Measurements from ENCODE around the gene POLDIP2. TPM values are rescaled to one million over a fixed set of nuclear protein-coding genes. Genes with fewer than 3 reads are reported as not detected.
A peak's percentile ranks its signal among the peaks of the same experiment; 100 is the strongest.

POLDIP2 gene
- polyA plus RNA-seq, 1 experiment: 141 TPM

DNA sequence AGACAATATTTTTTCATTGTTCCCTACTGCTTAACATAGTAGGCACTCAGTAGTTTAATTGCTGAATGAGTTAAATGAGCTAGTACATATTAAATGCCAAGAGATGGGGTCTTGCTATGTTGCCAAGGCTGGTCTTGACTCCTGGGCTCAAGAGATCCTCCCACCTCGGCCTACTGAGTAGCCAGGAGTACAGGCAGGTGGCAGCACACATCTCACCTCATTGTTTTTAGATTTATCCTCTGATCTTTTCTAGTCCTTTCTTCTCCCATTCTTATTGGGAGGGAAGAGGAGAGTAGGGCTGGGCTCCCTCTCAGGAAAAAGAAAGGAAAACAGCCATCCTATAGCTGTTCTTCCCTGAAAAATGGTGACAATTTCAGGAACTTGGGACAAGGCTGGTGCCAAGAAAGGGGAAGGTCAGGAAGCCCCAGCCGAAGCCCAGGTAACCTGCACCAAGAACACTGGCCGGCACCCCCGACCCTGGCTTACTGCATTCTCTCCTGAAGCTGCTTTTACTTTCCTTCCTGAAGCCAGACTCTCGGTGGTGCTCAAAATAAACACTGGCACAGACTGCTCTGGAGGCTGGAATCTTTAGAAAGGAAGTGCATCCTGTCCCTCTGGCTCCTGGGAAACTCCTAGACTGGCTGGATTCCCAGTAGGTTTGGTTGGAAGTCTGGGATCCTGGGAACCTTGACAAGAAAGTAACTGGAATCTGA lies 19.1 kb downstream of the POLDIP2 start:
- peaks cover 31% of the 10 kb centered on the region for H3K36me3 ChIP-seq (ENCODE audit: control insufficient read depth, insufficient read depth, low read length)
- H3K4me3 ChIP-seq (ENCODE audit: low read depth, low read length): no peak overlapping the region
- H3K27me3 ChIP-seq (ENCODE audit: control insufficient read depth, insufficient read depth, low read length): no peaks in the 10 kb centered on the region
- TF ChIP-seq, protein P1, sequence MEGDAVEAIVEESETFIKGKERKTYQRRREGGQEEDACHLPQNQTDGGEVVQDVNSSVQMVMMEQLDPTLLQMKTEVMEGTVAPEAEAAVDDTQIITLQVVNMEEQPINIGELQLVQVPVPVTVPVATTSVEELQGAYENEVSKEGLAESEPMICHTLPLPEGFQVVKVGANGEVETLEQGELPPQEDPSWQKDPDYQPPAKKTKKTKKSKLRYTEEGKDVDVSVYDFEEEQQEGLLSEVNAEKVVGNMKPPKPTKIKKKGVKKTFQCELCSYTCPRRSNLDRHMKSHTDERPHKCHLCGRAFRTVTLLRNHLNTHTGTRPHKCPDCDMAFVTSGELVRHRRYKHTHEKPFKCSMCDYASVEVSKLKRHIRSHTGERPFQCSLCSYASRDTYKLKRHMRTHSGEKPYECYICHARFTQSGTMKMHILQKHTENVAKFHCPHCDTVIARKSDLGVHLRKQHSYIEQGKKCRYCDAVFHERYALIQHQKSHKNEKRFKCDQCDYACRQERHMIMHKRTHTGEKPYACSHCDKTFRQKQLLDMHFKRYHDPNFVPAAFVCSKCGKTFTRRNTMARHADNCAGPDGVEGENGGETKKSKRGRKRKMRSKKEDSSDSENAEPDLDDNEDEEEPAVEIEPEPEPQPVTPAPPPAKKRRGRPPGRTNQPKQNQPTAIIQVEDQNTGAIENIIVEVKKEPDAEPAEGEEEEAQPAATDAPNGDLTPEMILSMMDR (IDR thresholded peaks at IDR 0.05; ENCODE audit: insufficient read depth, low read depth, low read length): no peak
- POLR2A ChIA-PET: interaction anchor here (1.4 kb wide), 1 partner anchor 9 kb away, joined by 4 read pairs; no protein-coding TSS in a partner anchor
- CTCF ChIA-PET: interaction anchor here (0.8 to 2.1 kb wide), 2 partner anchors 9 to 87 kb away, joined by 3 to 13 read pairs; no protein-coding TSS in a partner anchor
- DNase-seq (ENCODE audit: low read depth): no peak

DNA sequence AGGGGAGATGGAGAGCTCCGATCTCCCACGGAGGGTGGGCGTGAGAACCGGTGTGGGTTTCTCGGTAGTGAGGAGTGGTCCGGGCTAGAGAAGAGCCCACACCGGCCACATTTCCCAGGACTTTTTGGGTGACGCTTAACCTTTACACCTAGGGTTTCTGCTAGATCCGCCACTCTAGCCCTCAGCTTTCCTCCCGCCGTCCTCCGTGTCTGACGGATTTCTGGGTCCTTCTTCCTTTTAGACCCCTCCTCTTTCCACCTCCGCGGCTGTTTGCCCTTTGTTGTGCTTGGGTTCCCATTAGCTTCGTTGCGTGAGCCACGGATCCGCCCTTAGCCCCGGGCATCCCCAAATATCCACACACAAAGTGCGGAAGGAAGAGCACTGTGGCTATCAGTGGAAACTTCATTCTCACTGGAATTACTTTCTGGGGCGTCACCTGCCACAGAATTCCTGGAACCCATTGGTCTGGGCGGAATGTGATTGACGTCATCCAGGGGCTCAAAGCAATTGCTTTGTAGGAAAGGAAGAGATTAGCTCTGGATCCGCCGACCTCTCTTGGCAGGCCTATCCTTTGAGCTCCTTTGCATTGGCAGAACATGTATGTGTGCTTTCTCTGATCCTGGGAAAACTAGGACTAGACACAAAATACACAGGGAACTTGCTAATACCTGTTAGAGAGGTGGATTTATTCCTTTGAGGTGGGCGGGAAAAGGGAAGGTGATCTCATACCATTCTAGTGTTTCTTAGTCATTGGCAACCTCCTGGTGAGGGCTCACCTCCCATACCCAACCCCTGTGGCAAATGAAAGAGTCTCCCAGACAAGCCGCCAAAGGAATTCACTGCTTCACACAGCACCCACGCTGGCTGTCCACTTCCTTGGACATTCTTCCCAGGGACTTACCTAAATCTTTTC lies 21.1 kb downstream of the POLDIP2 start:
- POLR2A ChIA-PET: interaction anchor here (0.5 to 2.5 kb wide), 9 partner anchors 9 to 448 kb away, joined by 3 to 11 read pairs (median 5); partner anchors contain the start of gene POLDIP2
- peak overlapping the region; percentile 94 for H3K4me3 ChIP-seq (ENCODE audit: low read depth, low read length)
- H3K27me3 ChIP-seq (ENCODE audit: control insufficient read depth, insufficient read depth, low read length): no peaks in the 10 kb centered on the region
- TF ChIP-seq, protein P1 (IDR thresholded peaks at IDR 0.05; ENCODE audit: insufficient read depth, low read depth, low read length): no peak
- DNase-seq (ENCODE audit: low read depth): peak; percentile 60
- H3K36me3 ChIP-seq (ENCODE audit: control insufficient read depth, insufficient read depth, low read length): peaks cover 20% of the 10 kb centered on the region
- CTCF ChIA-PET: interaction anchor here (1.0 to 3.0 kb wide), 8 partner anchors 10 to 531 kb away, joined by 3 to 12 read pairs (median 5); no protein-coding TSS in a partner anchor

DNA sequence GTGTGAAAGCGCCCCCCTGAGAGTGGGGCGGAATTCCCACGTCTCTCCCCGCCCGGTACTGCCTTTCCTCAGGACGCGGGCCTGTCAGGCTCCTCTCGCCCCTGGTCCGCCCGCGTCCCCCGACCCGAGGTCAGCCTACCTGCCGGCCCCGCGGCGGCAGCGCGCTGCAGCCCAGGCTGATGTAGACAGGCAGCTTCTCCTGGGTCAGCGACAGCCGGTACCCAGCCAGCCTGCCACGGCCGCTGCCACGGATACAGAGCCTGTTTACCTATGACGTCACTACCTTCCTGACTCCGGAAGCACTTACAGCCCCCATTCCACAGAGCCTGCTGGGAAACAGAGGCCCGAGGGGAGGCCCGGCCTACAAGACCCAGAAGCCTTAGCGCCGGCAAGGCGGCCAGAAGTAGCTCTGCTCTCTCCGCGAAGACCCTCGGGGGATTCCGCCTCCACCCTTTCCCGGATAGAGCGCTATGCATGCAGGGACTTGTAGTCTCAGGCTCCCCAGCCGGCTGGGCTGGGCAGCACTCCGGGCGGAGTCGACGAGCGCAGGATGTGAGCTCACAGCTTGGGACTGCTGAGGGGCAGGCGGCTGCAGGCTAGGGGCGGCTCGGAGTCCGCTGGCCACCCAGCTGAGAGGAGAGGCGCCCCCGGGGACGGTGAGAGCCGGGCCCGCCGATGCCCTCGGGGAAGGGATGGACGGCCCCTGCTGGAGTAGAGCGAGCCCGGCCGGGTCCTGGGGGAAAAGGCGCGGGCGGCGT lies 21.9 kb downstream of the POLDIP2 start, which contains the start of the genes IFT20 and TNFAIP1:
IFT20 (minus strand) TSS at position 272 of the 758 bp plus-strand sequence. CDS start 3,487 bp downstream, outside the sequence.
TNFAIP1 (plus strand) TSS at position 561 of the 758 bp plus-strand sequence. CDS start 3,761 bp downstream, outside the sequence.
- CTCF ChIA-PET: interaction anchor here (1.0 to 3.0 kb wide), 8 partner anchors 9 to 530 kb away, joined by 3 to 12 read pairs (median 5); no protein-coding TSS in a partner anchor
- peaks cover 20% of the 10 kb centered on the region for H3K36me3 ChIP-seq (ENCODE audit: control insufficient read depth, insufficient read depth, low read length)
- POLR2A ChIA-PET: interaction anchor here (0.5 to 2.5 kb wide), 8 partner anchors 10 to 447 kb away, joined by 3 to 11 read pairs (median 4); partner anchors contain the start of gene POLDIP2
- peak within 1 kb of the TSS; percentile 94 for H3K4me3 ChIP-seq (ENCODE audit: low read depth, low read length)
- H3K27me3 ChIP-seq (ENCODE audit: control insufficient read depth, insufficient read depth, low read length): no peaks in the 10 kb centered on the region
- DNase-seq (ENCODE audit: low read depth): peak; percentile 99
- TF ChIP-seq, protein P1 (IDR thresholded peaks at IDR 0.05; ENCODE audit: insufficient read depth, low read depth, low read length): no peak

DNA sequence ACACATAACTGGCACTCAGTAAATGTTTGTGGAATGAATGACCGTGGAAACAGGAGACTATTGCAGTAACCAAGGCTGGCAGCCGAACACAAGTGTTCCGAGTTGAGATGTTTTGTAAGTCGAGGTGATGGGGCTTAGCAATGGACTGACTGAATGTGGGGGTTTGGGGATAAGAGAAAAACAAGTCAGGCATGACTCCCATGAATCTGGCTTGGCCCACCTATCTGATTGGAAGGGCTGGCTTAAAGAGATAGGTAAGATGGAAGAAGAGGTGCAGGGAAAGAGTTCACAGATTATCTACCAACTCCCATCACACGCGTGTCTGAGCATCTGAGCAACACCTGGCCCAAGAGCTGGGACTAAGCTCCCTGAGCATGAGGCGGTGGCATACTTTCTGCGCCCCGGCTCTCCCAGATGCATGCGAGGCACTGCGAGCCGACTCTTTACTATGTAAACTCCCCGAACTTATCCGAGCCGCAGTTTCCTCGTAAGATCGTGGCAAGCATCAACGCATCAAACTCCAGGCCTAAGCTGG lies 22.6 kb downstream of the POLDIP2 start:
- H3K36me3 ChIP-seq (ENCODE audit: control insufficient read depth, insufficient read depth, low read length): peaks cover 16% of the 10 kb centered on the region
- peak overlapping the region; percentile 94 for H3K4me3 ChIP-seq (ENCODE audit: low read depth, low read length)
- TF ChIP-seq, protein P1 (IDR thresholded peaks at IDR 0.05; ENCODE audit: insufficient read depth, low read depth, low read length): no peak
- H3K27me3 ChIP-seq (ENCODE audit: control insufficient read depth, insufficient read depth, low read length): no peaks in the 10 kb centered on the region
- DNase-seq (ENCODE audit: low read depth): no peak
- ChIA-PET CTCF (interaction anchor here (1.0 to 3.0 kb wide), 6 partner anchors 9 to 529 kb away, joined by 3 to 12 read pairs (median 5); no protein-coding TSS in a partner anchor), POLR2A (interaction anchor here (2.5 kb wide), 1 partner anchor 12 kb away, joined by 9 read pairs; no protein-coding TSS in a partner anchor)
